Measurements from ENCODE around the gene NEK1. TPM values are rescaled to one million over a fixed set of nuclear protein-coding genes. Genes with fewer than 3 reads are reported as not detected.
A peak's percentile ranks its signal among the peaks of the same experiment; 100 is the strongest.
"Not testable (repeated sequence)": the region's sequence is repeated elsewhere in the genome, so short reads cannot be mapped to it uniquely, and the experiment has no call there.

Gene NEK1
- total RNA-seq, 1 experiment from 2014 or later, result 10.3 TPM

GRCh38 chr4:169458575-169458974 lies 153.8 kb downstream of the NEK1 start:
- Mint-ChIP-seq H3K9me3 (peaks cover 31% of the 10 kb centered on the region), H3K4me3 (no peak overlapping the region), H3K27me3 (ENCODE audit: low read depth) (no peaks in the 10 kb centered on the region), H3K27ac (no peak overlapping the region), H3K4me1 (no peaks in the 10 kb centered on the region), H3K36me3 (peaks cover 28% of the 10 kb centered on the region)
- TF ChIP-seq CREM (CRISPR knock-in tag; IDR thresholded peaks at IDR 0.05) (no peak), ZNF121 (CRISPR knock-in tag; IDR thresholded peaks at IDR 0.05) (peak; percentile 51; the same call in 1 of the 2 replicates)
- ChIA-PET CTCF (interaction anchor here (1.3 kb wide), 1 partner anchor 448 kb away, joined by 3 read pairs; the partner anchor contains the start of gene CBR4), POLR2A (no interaction called here)
- DNase-seq (ENCODE audit: low spot score) (no peak), ATAC-seq (no peak)

DNA sequence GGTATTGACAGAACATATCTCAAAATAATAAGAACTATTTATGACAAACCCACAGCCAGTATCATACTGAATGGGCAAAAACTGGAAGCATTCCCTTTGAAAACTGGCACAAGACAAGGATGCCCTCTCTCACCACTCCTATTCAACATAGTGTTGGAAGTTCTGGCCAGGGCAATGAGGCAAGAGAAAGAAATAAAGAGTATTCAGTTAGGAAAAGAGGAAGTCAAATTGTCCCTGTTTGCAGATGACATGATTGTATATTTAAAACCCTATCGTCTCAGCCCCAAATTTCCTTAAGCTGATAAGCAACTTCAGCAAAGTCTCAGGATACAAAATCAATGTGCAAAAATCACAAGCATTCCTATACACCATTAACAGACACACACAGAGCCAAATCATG lies 159.7 kb downstream of the NEK1 start:
- DNase-seq (ENCODE audit: low spot score); H3K27me3 Mint-ChIP-seq (ENCODE audit: low read depth); H3K27ac Mint-ChIP-seq; ATAC-seq; H3K4me3 Mint-ChIP-seq; POLR2A ChIA-PET; H3K4me1 Mint-ChIP-seq; CTCF ChIA-PET: not testable (repeated sequence)
- H3K9me3 Mint-ChIP-seq, result peaks cover 54% of the 10 kb centered on the region
- H3K36me3 Mint-ChIP-seq, result peaks cover 51% of the 10 kb centered on the region

GRCh38 chr4:169448935-169449334 lies 163.4 kb downstream of the NEK1 start:
- H3K27me3 Mint-ChIP-seq (ENCODE audit: low read depth); ATAC-seq; H3K4me1 Mint-ChIP-seq; CTCF ChIA-PET; POLR2A ChIA-PET; H3K4me3 Mint-ChIP-seq; H3K27ac Mint-ChIP-seq; DNase-seq (ENCODE audit: low spot score): not testable (repeated sequence)
- peaks cover 51% of the 10 kb centered on the region for H3K9me3 Mint-ChIP-seq
- H3K36me3 Mint-ChIP-seq, result peaks cover 46% of the 10 kb centered on the region

DNA sequence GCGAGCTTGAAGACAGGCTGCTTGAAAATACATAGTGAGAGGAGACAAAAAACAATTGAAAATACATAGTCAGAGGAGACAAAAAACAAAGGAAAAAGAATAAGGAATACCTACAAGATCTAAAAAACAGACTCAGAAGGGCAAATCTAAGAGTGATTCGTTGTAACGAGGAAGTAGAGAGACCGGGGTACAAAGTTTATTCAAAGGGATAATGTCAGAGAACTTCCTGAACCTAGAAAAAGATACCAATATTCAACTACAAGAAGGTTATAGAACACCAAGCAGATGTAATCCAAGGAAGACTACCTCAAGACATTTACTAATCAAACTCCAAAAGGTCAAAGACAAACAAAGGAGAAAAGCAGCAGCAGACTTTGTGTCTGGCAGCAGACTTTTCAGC lies 165.6 kb downstream of the NEK1 start:
- Mint-ChIP-seq H3K36me3 (peaks cover 34% of the 10 kb centered on the region), H3K27me3 (ENCODE audit: low read depth) (no peaks in the 10 kb centered on the region), H3K4me3 (no peak overlapping the region), H3K4me1 (no peaks in the 10 kb centered on the region), H3K9me3 (peaks cover 43% of the 10 kb centered on the region), H3K27ac (no peak overlapping the region)
- TF ChIP-seq STAT6 (CRISPR knock-in tag; conservative IDR thresholded peaks at IDR 0.05; ENCODE audit: low read depth), result no peak
- CTCF ChIA-PET, result no interaction called here
- ATAC-seq (no peak), DNase-seq (ENCODE audit: low spot score) (no peak)
- POLR2A ChIA-PET, result no interaction called here

DNA sequence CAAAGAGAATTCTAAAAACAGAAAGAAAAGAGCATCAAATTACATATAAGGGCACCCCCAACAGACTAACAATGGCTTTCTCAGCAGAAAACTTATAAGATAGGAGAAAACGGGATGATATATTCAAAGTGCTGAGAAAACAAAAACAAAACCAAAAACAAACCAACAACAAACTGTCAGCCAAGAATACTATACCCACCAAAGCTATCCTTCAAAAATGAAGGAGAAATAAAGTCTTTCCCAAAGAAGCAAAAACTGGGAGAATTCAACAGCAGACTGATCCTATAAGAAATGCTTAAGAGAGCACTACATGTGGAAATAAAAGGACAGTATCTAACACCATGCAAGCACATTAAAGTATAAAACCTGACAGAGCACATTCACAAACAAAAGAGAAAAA lies 168.6 kb downstream of the NEK1 start:
- DNase-seq (ENCODE audit: low spot score) (no peak), ATAC-seq (no peak)
- H3K9me3 Mint-ChIP-seq, result peaks cover 30% of the 10 kb centered on the region
- H3K4me1 Mint-ChIP-seq, result peaks cover 2% of the 10 kb centered on the region; the same call in 1 of the 2 replicates
- peaks cover 26% of the 10 kb centered on the region for H3K36me3 Mint-ChIP-seq
- no peaks in the 10 kb centered on the region for H3K27me3 Mint-ChIP-seq (ENCODE audit: low read depth)
- no peak overlapping the region for H3K4me3 Mint-ChIP-seq
- H3K27ac Mint-ChIP-seq, result no peak overlapping the region
- TF ChIP-seq ETV6 (CRISPR knock-in tag; IDR thresholded peaks at IDR 0.05) (no peak), MYBL2 (CRISPR knock-in tag; IDR thresholded peaks at IDR 0.05) (no peak), CBFB (CRISPR knock-in tag; IDR thresholded peaks at IDR 0.05; ENCODE audit: low read depth) (no peak)
- TF ChIP-seq, protein P1, sequence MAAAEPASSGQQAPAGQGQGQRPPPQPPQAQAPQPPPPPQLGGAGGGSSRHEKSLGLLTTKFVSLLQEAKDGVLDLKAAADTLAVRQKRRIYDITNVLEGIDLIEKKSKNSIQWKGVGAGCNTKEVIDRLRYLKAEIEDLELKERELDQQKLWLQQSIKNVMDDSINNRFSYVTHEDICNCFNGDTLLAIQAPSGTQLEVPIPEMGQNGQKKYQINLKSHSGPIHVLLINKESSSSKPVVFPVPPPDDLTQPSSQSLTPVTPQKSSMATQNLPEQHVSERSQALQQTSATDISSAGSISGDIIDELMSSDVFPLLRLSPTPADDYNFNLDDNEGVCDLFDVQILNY (CRISPR knock-in tag; IDR thresholded peaks at IDR 0.05), result no peak
- POLR2A ChIA-PET, result no interaction called here
- CTCF ChIA-PET, result no interaction called here

DNA sequence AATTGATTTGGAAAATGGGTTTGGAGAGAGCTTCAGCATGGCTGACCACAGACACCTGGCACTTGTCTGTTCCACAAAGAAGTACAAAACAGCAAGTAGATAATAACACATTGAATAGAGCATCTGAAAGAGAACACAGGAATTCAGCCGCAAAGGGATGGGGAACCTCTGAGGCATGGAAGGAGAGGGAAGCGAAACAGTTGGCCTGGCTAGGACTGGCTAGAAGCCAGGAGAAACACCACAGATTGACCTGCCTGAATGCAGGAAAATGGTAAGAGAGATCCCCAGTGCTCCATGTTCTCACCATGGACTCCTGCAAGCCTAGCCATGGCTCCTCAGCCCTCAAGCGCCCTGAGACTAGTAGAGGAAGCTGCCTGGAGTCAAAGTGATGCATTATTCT lies 171.9 kb downstream of the NEK1 start:
- no peak for DNase-seq (ENCODE audit: low spot score)
- Mint-ChIP-seq H3K4me3 (no peak overlapping the region), H3K36me3 (peaks cover 19% of the 10 kb centered on the region), H3K4me1 (peaks cover 2% of the 10 kb centered on the region; the same call in 1 of the 2 replicates), H3K27me3 (ENCODE audit: low read depth) (no peaks in the 10 kb centered on the region), H3K27ac (no peak overlapping the region), H3K9me3 (peaks cover 24% of the 10 kb centered on the region)
- TF ChIP-seq, protein P2, sequence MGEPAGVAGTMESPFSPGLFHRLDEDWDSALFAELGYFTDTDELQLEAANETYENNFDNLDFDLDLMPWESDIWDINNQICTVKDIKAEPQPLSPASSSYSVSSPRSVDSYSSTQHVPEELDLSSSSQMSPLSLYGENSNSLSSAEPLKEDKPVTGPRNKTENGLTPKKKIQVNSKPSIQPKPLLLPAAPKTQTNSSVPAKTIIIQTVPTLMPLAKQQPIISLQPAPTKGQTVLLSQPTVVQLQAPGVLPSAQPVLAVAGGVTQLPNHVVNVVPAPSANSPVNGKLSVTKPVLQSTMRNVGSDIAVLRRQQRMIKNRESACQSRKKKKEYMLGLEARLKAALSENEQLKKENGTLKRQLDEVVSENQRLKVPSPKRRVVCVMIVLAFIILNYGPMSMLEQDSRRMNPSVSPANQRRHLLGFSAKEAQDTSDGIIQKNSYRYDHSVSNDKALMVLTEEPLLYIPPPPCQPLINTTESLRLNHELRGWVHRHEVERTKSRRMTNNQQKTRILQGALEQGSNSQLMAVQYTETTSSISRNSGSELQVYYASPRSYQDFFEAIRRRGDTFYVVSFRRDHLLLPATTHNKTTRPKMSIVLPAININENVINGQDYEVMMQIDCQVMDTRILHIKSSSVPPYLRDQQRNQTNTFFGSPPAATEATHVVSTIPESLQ (CRISPR knock-in tag; IDR thresholded peaks at IDR 0.05), result no peak
- TF ChIP-seq ELF4 (CRISPR knock-in tag; IDR thresholded peaks at IDR 0.05; ENCODE audit: low read depth) (no peak), NFE2L1 (CRISPR knock-in tag; IDR thresholded peaks at IDR 0.05) (no peak), NFYB (CRISPR knock-in tag; conservative IDR thresholded peaks at IDR 0.05; ENCODE audit: low read depth) (no peak), GABPB1 (CRISPR knock-in tag; IDR thresholded peaks at IDR 0.05) (no peak), CREM (CRISPR knock-in tag; IDR thresholded peaks at IDR 0.05) (no peak), RELA (CRISPR knock-in tag; IDR thresholded peaks at IDR 0.05; ENCODE audit: borderline replicate concordance) (no peak)
- TF ChIP-seq, protein P3, sequence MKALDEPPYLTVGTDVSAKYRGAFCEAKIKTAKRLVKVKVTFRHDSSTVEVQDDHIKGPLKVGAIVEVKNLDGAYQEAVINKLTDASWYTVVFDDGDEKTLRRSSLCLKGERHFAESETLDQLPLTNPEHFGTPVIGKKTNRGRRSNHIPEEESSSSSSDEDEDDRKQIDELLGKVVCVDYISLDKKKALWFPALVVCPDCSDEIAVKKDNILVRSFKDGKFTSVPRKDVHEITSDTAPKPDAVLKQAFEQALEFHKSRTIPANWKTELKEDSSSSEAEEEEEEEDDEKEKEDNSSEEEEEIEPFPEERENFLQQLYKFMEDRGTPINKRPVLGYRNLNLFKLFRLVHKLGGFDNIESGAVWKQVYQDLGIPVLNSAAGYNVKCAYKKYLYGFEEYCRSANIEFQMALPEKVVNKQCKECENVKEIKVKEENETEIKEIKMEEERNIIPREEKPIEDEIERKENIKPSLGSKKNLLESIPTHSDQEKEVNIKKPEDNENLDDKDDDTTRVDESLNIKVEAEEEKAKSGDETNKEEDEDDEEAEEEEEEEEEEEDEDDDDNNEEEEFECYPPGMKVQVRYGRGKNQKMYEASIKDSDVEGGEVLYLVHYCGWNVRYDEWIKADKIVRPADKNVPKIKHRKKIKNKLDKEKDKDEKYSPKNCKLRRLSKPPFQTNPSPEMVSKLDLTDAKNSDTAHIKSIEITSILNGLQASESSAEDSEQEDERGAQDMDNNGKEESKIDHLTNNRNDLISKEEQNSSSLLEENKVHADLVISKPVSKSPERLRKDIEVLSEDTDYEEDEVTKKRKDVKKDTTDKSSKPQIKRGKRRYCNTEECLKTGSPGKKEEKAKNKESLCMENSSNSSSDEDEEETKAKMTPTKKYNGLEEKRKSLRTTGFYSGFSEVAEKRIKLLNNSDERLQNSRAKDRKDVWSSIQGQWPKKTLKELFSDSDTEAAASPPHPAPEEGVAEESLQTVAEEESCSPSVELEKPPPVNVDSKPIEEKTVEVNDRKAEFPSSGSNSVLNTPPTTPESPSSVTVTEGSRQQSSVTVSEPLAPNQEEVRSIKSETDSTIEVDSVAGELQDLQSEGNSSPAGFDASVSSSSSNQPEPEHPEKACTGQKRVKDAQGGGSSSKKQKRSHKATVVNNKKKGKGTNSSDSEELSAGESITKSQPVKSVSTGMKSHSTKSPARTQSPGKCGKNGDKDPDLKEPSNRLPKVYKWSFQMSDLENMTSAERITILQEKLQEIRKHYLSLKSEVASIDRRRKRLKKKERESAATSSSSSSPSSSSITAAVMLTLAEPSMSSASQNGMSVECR (CRISPR knock-in tag; IDR thresholded peaks at IDR 0.05; ENCODE audit: borderline replicate concordance), result no peak
- POLR2A ChIA-PET, result no interaction called here
- CTCF ChIA-PET, result interaction anchor here (1.2 kb wide), 1 partner anchor 497 kb away, joined by 4 read pairs; no protein-coding TSS in a partner anchor
- no peak for ATAC-seq
